ENCODE data around the gene ZBTB8B. TPM values are rescaled to one million over a fixed set of nuclear protein-coding genes. Genes with fewer than 3 reads are reported as not detected.
"Not testable (repeated sequence)": the region's sequence is repeated elsewhere in the genome, so short reads cannot be mapped to it uniquely, and the experiment has no call there.

Gene ZBTB8B
- not detected in 2 replicates for total RNA-seq

- DNase-seq (ENCODE audit: extremely low read depth, low read depth, low spot score), result no peak
Measured at GRCh38 chr1:32464716-32465577, at the start of gene ZBTB8B. TSS of gene ZBTB8B (plus strand) at chr1:32465072. CDS start at chr1:32470625, 5,553 bp downstream.

GRCh38 chr1:32421775-32422174 is 43.1 kb upstream of the ZBTB8B start:
- DNase-seq (ENCODE audit: extremely low read depth, low read depth, low spot score), result no peak

- no peak for DNase-seq (ENCODE audit: extremely low read depth, low read depth, low spot score)
Measured at GRCh38 chr1:32426489-32427255, 38.2 kb upstream of the ZBTB8B start.

GRCh38 chr1:32427264-32427963 is 37.5 kb upstream of the ZBTB8B start:
- no peak for DNase-seq (ENCODE audit: extremely low read depth, low read depth, low spot score)

- DNase-seq (ENCODE audit: extremely low read depth, low read depth, low spot score), result no peak
Measured at GRCh38 chr1:32431736-32432400, 33.0 kb upstream of the ZBTB8B start.

GRCh38 chr1:32438136-32438535 is 26.7 kb upstream of the ZBTB8B start:
- no peak for DNase-seq (ENCODE audit: extremely low read depth, low read depth, low spot score)

- not testable (repeated sequence) for DNase-seq (ENCODE audit: extremely low read depth, low read depth, low spot score)
Measured at GRCh38 chr1:32438777-32439176, 26.1 kb upstream of the ZBTB8B start.

- not testable (repeated sequence) for DNase-seq (ENCODE audit: extremely low read depth, low read depth, low spot score)
Measured at GRCh38 chr1:32441467-32441866, 23.4 kb upstream of the ZBTB8B start.

- no peak for DNase-seq (ENCODE audit: extremely low read depth, low read depth, low spot score)
Measured at GRCh38 chr1:32447469-32448185, 17.2 kb upstream of the ZBTB8B start.

GRCh38 chr1:32448186-32448772 is 16.6 kb upstream of the ZBTB8B start:
- DNase-seq (ENCODE audit: extremely low read depth, low read depth, low spot score), result not testable (repeated sequence)

- DNase-seq (ENCODE audit: extremely low read depth, low read depth, low spot score), result no peak
Measured at GRCh38 chr1:32448773-32449456, 16.0 kb upstream of the ZBTB8B start.

- not testable (repeated sequence) for DNase-seq (ENCODE audit: extremely low read depth, low read depth, low spot score)
Measured at GRCh38 chr1:32449457-32449831, 15.4 kb upstream of the ZBTB8B start.

GRCh38 chr1:32454726-32455125 is 10.1 kb upstream of the ZBTB8B start:
- DNase-seq (ENCODE audit: extremely low read depth, low read depth, low spot score), result no peak

- no peak for DNase-seq (ENCODE audit: extremely low read depth, low read depth, low spot score)
Measured at GRCh38 chr1:32455958-32456357, 8.9 kb upstream of the ZBTB8B start.

- DNase-seq (ENCODE audit: extremely low read depth, low read depth, low spot score), result not testable (repeated sequence)
Measured at GRCh38 chr1:32458798-32459197, 6.1 kb upstream of the ZBTB8B start.

GRCh38 chr1:32462977-32463376 is 1.9 kb upstream of the ZBTB8B start:
- not testable (repeated sequence) for DNase-seq (ENCODE audit: extremely low read depth, low read depth, low spot score)

- no peak for DNase-seq (ENCODE audit: extremely low read depth, low read depth, low spot score)
Measured at GRCh38 chr1:32464191-32464715, 619 bp upstream of the ZBTB8B start.

GRCh38 chr1:32465578-32465933 is 684 bp downstream of the ZBTB8B start:
- DNase-seq (ENCODE audit: extremely low read depth, low read depth, low spot score), result no peak

GRCh38 chr1:32466761-32467160 is 1.9 kb downstream of the ZBTB8B start:
- DNase-seq (ENCODE audit: extremely low read depth, low read depth, low spot score), result no peak

All from glomerular endothelial cell (primary cell).